HG02571 (cell line): ENCODE data around the gene FOXO4.

Experiments used
- ATAC-seq: cut with Tn5 transposase; IDR thresholded peaks from one replicate; pipeline ENCODE4 v1.9.1; 2021; ENCODE audit warnings: mild to moderate bottlenecking, moderate library complexity; ENCODE audit not compliant: unreplicated experiment

FOXO4 gene

DNA sequence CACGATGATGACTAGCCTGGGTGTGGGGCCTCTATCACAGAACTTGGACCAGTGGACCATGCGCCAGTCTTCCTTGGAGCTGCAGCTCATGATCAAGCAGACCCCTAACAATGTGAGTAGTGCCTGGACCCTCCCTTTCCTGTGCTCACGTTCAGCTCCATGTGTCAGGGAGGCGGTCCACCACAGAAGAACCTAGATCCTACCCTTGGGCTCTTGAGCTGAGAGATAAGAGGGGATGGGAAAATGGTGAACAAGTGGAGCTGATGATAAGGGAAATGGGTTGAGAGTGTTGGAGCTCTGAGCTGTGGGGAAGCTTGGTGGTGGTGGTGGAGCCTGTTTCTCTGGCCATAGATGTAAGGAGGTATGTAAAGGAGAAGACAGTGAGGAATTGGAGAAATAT lies 35.9 kb downstream of the FOXO4 start:
- no peak for ATAC-seq

DNA sequence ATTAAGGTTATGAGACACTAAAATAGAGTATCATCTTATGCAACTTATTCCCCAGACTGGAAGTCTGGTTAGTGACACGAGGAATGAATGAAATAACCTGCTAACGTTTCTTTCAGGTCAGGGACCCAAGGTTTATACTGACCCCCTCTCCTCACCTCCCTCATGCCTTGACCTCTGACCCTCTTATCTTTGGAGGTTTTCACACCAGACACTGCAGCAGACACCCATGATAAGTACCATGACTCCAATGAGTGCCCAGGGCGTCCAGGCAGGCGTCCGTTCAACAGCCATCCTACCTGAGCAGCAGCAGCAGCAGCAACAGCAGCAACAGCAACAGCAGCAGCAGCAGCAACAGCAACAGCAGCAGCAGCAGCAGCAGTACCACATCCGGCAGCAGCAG lies 44.8 kb downstream of the FOXO4 start:
- no peak for ATAC-seq

- no peak for ATAC-seq
Observed at GRCh38 chrX:71143508-71143907, 47.9 kb downstream of the FOXO4 start.

- no peak for ATAC-seq
Observed at GRCh38 chrX:71144651-71145050, 49.0 kb downstream of the FOXO4 start, which contains the start of gene NLGN3. Gene NLGN3 (plus strand): TSS chrX:71144841. CDS start chrX:71147750, 2,909 bp downstream.

DNA sequence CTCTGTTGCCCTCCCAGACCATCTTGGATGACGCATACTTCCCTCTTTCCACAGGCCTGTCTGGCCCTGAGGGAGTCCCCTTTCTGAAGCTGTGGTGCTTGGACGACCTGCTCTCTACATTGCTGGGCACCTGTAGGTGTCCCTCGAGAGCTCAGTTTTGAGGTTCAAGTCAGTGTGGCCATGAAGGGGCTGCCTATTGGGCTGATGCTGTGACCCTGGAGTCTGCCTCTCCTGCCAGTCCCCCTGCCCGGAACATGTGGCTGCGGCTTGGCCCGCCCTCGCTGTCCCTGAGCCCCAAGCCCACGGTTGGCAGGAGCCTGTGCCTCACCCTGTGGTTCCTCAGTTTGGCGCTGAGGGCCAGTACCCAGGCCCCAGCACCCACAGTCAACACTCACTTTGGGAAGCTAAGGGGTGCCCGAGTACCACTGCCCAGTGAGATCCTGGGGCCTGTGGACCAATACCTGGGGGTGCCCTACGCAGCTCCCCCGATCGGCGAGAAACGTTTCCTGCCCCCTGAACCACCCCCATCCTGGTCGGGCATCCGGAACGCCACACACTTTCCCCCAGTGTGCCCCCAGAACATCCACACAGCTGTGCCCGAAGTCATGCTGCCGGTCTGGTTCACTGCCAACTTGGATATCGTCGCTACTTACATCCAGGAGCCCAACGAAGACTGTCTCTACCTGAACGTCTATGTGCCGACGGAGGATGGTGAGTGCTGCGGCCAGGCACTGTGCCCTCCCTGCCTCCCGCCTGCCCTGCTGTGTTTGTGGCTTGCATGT lies 52.0 kb downstream of the FOXO4 start:
- no peak for ATAC-seq

DNA sequence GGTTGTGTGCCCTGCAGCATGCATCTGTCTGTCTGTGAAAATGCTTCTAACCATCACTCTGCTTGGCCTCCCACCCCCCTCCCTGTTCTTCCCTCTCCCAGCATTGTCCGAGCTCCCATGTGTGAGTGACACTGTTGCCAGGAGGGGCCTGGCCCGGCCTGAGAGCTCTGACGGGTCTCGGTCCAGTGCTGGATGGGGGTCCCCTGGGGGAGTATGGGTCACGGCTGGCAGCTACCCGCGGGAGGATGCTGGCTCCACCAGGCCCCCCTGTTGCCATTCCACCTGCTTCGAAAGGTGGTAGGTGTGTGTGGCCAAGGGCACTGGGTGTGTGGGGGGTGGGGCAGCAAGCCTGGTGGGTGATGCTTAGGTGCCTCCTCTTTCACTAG lies 52.6 kb downstream of the FOXO4 start:
- ATAC-seq, result no peak

- no peak for ATAC-seq
Observed at GRCh38 chrX:71151366-71151765, 55.7 kb downstream of the FOXO4 start.
